Measurements from ENCODE around the gene SKIC2.
"Not testable (repeated sequence)": the region's sequence is repeated elsewhere in the genome, so short reads cannot be mapped to it uniquely, and the experiment has no call there.

Gene SKIC2

DNA sequence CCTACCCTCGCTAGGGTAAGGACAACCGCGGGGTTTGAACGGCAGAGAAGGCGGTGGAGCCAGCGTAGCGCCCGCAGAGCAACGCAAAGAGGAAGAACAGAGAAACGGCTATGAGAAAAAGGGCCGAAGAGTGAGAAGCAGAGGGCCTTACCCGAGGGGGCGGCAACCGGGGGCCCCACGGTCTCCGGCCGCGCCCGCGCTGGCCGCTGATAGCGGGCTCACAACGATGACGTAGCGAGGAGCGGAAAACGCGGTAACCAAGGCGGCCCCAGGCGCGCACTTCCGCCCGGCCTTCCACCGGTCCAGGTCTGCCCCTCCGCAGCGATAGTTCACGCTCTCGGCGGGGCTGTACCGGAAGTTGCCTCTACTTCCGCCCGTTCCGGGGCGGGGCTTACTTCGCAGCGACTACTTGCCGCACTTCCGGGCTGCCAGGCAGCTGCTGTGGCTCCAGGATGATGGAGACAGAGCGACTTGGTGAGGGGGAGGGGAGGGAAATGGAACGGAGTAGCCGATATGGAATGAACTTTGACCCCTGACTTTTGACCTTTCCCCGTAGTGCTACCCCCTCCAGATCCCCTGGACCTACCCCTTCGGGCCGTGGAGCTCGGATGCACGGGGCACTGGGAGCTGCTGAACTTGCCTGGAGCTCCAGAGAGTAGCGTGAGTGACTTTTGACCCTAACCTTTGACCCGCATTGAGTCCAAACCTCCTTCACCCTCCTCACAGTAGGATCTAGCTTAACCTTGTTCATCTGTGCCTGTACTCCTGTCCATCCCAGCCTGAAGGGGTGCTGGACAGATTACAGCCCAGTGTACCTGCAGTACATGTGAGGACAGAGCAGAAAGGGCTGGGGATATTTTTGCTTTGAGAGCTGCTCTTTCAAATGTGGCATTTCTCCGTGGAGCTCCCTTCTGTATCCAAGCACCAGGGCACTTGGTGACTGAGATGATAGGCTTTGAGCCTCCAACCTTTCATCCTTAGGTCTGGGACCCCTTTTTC is at the start of gene SKIC2, which contains the start of gene NELFE:
SKIC2 (plus strand) TSS at position 435 of the 999 bp plus-strand sequence; CDS start at position 453, 18 bp downstream.
NELFE (minus strand) TSS at position 231 of the 999 bp plus-strand sequence. CDS start 525 bp downstream, outside the sequence.
- peak within 1 kb of the TSS; percentile 99 for H3K4me3 ChIP-seq (ENCODE audit: low read length)
- peak; percentile 89 for DNase-seq (ENCODE audit: low read depth)
- TF ChIP-seq, protein P1, sequence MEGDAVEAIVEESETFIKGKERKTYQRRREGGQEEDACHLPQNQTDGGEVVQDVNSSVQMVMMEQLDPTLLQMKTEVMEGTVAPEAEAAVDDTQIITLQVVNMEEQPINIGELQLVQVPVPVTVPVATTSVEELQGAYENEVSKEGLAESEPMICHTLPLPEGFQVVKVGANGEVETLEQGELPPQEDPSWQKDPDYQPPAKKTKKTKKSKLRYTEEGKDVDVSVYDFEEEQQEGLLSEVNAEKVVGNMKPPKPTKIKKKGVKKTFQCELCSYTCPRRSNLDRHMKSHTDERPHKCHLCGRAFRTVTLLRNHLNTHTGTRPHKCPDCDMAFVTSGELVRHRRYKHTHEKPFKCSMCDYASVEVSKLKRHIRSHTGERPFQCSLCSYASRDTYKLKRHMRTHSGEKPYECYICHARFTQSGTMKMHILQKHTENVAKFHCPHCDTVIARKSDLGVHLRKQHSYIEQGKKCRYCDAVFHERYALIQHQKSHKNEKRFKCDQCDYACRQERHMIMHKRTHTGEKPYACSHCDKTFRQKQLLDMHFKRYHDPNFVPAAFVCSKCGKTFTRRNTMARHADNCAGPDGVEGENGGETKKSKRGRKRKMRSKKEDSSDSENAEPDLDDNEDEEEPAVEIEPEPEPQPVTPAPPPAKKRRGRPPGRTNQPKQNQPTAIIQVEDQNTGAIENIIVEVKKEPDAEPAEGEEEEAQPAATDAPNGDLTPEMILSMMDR (conservative IDR thresholded peaks at IDR 0.05; ENCODE audit: low read depth, low read length): no peak

GRCh38 chr6:31909298-31909697 is 49.7 kb upstream of the SKIC2 start:
- not testable (repeated sequence) for H3K4me3 ChIP-seq (ENCODE audit: low read length); DNase-seq (ENCODE audit: low read depth)

DNA sequence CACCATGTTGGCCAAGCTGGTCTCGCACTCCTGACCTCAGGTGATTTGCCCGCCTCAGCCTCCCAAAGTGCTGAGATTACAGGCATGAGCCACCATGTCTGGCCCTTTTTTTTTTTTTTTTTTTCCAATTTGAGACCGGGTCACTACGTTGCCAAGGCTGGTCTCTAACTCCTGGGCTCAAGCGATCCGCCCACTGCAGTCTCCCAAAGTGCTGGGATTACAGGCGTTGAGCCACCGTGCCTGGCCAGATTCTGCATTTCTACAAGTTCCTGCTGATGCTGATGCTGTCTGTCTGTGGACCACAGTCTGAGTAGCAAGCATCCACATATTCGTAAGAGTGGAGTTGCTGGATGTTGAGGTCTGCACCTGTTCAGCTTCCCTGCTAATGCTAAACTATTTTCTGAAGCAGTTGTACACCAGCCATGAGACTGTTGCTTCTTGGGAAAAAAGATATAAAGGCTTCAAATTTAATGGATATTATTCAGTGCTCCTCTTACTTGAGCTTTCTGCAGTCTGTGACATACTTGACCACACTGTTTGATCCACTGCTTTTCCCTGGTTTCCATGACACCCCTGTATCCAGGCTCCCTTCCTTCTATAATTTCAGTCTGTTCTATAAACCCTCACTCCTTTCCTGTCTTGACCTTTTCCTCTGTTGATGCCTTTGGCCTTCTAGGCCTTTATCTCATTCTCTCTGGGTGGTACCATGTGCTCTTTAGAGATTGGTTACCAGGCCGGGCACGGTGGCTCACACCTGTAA is 47.0 kb upstream of the SKIC2 start:
- no peak for DNase-seq (ENCODE audit: low read depth)
- TF ChIP-seq, protein P1 (conservative IDR thresholded peaks at IDR 0.05; ENCODE audit: low read depth, low read length): no peak
- no peak overlapping the region for H3K4me3 ChIP-seq (ENCODE audit: low read length)

DNA sequence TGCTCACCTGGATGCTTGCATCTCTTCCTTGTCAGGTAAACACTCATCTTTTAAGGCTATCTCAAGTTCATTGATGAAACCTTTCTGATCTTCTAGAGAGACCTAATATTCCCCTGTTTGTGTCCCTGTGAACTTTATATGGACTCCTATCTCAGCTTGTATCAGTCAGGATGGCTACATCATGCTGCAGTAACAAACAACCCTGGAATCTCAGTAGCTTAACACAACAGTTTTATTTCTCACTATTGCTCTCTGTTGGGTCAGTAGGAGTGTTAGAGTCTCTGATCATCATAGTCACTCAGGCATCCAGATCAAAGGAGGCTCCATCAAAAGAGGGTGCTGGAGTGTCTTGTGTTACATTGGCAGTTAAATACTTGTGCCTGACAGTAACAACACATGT is 43.6 kb upstream of the SKIC2 start:
- TF ChIP-seq, protein P1 (conservative IDR thresholded peaks at IDR 0.05; ENCODE audit: low read depth, low read length): no peak
- no peak overlapping the region for H3K4me3 ChIP-seq (ENCODE audit: low read length)
- DNase-seq (ENCODE audit: low read depth): no peak

GRCh38 chr6:31915756-31916155 is 43.2 kb upstream of the SKIC2 start:
- no peak for DNase-seq (ENCODE audit: low read depth)
- no peak overlapping the region for H3K4me3 ChIP-seq (ENCODE audit: low read length)
- TF ChIP-seq, protein P1 (conservative IDR thresholded peaks at IDR 0.05; ENCODE audit: low read depth, low read length): no peak

GRCh38 chr6:31918069-31918720 is 40.8 kb upstream of the SKIC2 start:
- TF ChIP-seq, protein P1 (conservative IDR thresholded peaks at IDR 0.05; ENCODE audit: low read depth, low read length): no peak
- no peak for DNase-seq (ENCODE audit: low read depth)
- no peak overlapping the region for H3K4me3 ChIP-seq (ENCODE audit: low read length)

All from retinal pigment epithelial cell (primary cell).